Measurements from ENCODE around the gene BRS3.

Gene BRS3

DNA sequence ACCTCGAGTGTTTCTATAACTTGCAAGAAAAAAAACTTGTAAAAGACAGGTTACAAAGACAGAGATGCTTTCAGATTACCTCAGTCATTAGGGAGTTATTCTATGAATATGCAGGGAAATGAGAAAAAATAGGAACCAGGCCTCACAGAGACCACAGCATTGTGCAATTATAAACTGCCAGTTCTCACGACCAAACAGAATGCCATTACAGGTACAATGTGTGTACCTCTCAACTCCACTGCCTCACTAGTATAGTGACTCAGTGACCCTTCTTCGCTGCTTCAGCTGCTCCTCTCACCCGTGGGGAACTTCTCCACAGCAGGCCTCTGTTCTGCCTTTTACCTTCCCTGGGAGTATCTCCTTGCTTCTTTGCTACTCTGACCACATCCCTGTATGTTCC is 7.3 kb downstream of the BRS3 start:
- TF ChIP-seq, protein P1, sequence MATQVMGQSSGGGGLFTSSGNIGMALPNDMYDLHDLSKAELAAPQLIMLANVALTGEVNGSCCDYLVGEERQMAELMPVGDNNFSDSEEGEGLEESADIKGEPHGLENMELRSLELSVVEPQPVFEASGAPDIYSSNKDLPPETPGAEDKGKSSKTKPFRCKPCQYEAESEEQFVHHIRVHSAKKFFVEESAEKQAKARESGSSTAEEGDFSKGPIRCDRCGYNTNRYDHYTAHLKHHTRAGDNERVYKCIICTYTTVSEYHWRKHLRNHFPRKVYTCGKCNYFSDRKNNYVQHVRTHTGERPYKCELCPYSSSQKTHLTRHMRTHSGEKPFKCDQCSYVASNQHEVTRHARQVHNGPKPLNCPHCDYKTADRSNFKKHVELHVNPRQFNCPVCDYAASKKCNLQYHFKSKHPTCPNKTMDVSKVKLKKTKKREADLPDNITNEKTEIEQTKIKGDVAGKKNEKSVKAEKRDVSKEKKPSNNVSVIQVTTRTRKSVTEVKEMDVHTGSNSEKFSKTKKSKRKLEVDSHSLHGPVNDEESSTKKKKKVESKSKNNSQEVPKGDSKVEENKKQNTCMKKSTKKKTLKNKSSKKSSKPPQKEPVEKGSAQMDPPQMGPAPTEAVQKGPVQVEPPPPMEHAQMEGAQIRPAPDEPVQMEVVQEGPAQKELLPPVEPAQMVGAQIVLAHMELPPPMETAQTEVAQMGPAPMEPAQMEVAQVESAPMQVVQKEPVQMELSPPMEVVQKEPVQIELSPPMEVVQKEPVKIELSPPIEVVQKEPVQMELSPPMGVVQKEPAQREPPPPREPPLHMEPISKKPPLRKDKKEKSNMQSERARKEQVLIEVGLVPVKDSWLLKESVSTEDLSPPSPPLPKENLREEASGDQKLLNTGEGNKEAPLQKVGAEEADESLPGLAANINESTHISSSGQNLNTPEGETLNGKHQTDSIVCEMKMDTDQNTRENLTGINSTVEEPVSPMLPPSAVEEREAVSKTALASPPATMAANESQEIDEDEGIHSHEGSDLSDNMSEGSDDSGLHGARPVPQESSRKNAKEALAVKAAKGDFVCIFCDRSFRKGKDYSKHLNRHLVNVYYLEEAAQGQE (IDR thresholded peaks at IDR 0.05; ENCODE audit: insufficient read depth in 1 of 2, low read depth in 2 of 2, low read length in 2 of 2) = no peak
- TF ChIP-seq POLR2AphosphoS5 (IDR thresholded peaks at IDR 0.05; ENCODE audit: low read depth, low read length) (no peak), FOXP2 (optimal IDR thresholded peaks at IDR 0.05; ENCODE audit: borderline replicate concordance, extremely low read depth, extremely low read length, insufficient read depth) (no peak), TAF1 (IDR thresholded peaks at IDR 0.05; ENCODE audit: borderline replicate concordance, insufficient read depth, low read length) (no peak), SIN3A (IDR thresholded peaks at IDR 0.05; ENCODE audit: borderline replicate concordance, insufficient read depth, low read length) (no peak)

DNA sequence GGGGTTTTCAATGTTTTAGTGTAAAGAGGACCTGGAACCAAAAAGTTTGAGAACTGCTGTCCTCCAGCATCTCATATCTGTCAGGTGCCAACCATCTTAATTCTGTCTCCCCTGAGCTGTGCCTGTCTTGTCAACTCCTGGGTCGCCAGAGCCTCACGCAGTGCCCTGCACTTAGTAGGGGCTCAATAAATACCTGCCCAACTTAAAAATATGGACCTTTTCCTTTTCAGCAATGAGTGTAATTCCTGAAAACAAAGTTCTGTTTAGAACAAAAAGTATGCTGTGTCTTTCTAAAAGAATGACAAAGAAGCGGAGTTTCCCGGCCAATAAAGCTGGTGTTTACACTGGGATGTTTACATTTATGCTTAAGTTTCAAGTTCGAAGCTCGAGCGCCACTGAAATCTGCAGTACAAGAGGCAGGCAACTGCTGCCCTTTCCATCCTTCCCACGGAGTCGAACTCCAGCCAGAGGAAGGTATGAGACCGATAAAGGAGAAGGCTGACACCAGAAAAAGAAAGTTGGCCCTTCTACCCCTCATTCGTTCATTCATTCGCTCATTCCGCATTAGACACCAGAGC is 8.5 kb downstream of the BRS3 start:
- TF ChIP-seq TAF1 (IDR thresholded peaks at IDR 0.05; ENCODE audit: borderline replicate concordance, insufficient read depth, low read length) = no peak
- no peak for TF ChIP-seq FOXP2 (optimal IDR thresholded peaks at IDR 0.05; ENCODE audit: borderline replicate concordance, extremely low read depth, extremely low read length, insufficient read depth)

DNA sequence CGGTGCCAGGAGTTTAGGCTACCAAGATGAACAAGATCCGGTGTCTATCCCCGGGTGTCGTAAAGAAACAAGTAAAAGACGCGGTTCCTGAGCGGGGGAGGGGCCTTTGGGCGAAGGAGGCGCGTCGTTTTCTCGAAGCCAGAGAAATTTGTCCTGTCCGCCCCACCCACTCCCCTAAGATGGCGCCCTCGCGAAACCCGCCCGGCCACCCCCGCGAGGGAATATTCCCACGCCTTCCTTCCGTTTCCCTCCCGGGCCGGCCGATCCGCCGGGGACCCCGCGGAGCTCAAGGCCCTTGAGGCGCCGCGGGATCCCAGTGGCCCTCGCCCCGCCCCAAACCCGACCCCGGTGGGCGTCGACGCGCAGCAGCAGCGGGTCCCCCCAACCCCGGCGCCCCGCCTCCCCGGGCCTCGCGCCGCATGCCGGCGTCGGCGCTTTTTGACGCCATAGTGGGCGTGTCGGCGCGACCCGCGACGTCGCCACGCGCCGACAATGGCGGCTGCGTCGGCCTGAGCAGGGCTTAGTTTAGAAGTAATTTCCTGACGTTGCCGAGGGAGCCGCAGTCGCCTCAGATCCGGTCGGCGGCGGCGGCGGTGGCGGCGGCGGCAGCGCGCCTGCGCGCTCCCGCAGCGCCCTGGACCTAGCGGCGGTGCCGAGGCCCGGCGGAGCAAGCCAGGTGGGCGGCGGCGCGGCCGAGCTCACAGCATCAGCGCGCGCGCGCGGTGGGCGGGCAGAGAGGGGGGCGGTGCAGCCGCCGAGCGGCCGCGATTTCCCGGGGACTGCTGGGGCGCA is 9.2 kb downstream of the BRS3 start:
- 0 out of 2 replicates have a peak, but pooled peaks have one; percentile 40 for TF ChIP-seq TAF1 (IDR thresholded peaks at IDR 0.05; ENCODE audit: borderline replicate concordance, insufficient read depth, low read length)
- no peak for TF ChIP-seq SIN3A (IDR thresholded peaks at IDR 0.05; ENCODE audit: borderline replicate concordance, insufficient read depth, low read length)
- TF ChIP-seq, protein P1 (IDR thresholded peaks at IDR 0.05; ENCODE audit: insufficient read depth in 1 of 2, low read depth in 2 of 2, low read length in 2 of 2) = no peak
- peak; percentile 48; the same call in 1 of the 2 replicates for TF ChIP-seq POLR2AphosphoS5 (IDR thresholded peaks at IDR 0.05; ENCODE audit: low read depth, low read length)
- peak; percentile 59 for TF ChIP-seq FOXP2 (optimal IDR thresholded peaks at IDR 0.05; ENCODE audit: borderline replicate concordance, extremely low read depth, extremely low read length, insufficient read depth)

DNA sequence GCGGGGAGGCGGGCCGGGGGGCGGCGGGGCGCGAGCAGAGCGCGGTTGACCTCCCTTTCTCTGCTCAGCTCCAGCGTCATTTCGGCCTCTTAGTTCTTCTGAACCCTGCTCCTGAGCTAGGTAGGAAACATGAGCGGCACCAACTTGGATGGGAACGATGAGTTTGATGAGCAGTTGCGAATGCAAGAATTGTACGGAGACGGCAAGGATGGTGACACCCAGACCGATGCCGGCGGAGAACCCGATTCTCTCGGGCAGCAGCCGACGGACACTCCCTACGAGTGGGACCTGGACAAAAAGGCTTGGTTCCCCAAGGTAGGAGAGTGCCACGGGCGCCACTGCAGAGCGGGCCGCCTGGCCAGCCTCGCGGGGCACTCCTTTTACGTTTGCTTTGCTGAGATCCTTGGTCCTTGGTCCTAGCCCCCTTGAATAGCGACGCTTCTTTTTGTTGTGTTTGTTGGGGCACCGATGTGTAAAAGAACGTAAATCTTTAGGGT is 9.9 kb downstream of the BRS3 start, which contains the start of gene HTATSF1:
HTATSF1 (plus strand) TSS at position 37 of the 497 bp plus-strand sequence; CDS start at position 130, 93 bp downstream.
- TF ChIP-seq SIN3A (IDR thresholded peaks at IDR 0.05; ENCODE audit: borderline replicate concordance, insufficient read depth, low read length) = no peak
- TF ChIP-seq, protein P1 (IDR thresholded peaks at IDR 0.05; ENCODE audit: insufficient read depth in 1 of 2, low read depth in 2 of 2, low read length in 2 of 2) = no peak
- no peak for TF ChIP-seq POLR2AphosphoS5 (IDR thresholded peaks at IDR 0.05; ENCODE audit: low read depth, low read length)
- TF ChIP-seq FOXP2 (optimal IDR thresholded peaks at IDR 0.05; ENCODE audit: borderline replicate concordance, extremely low read depth, extremely low read length, insufficient read depth) = no peak
- TF ChIP-seq TAF1 (IDR thresholded peaks at IDR 0.05; ENCODE audit: borderline replicate concordance, insufficient read depth, low read length) = no peak

DNA sequence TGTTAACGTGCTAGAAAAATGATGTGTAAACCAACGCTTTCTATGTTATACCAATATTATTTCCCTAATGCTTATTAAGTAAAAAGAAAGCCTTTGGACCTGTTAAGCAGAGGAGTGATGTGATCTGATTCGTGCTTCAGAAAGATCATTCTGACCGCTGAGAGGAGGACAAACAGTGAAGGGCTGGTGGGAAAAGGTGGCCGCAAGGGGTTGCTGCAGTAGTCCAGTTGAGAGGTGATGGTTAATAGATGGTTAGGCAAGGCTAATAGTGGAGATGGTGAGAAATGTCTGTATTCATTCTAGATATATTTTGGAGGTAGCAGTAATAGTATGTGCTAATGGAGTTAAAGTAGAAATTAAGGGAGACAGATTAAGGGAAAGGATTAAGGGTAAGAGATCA is 31.3 kb downstream of the BRS3 start:
- TF ChIP-seq SIN3A (IDR thresholded peaks at IDR 0.05; ENCODE audit: borderline replicate concordance, insufficient read depth, low read length) (no peak), FOXP2 (optimal IDR thresholded peaks at IDR 0.05; ENCODE audit: borderline replicate concordance, extremely low read depth, extremely low read length, insufficient read depth) (no peak), POLR2AphosphoS5 (IDR thresholded peaks at IDR 0.05; ENCODE audit: low read depth, low read length) (no peak), TAF1 (IDR thresholded peaks at IDR 0.05; ENCODE audit: borderline replicate concordance, insufficient read depth, low read length) (no peak)
- TF ChIP-seq, protein P1 (IDR thresholded peaks at IDR 0.05; ENCODE audit: insufficient read depth in 1 of 2, low read depth in 2 of 2, low read length in 2 of 2) = no peak

All from PFSK-1 (cell line).